ENCODE data around the gene MMP14. TPM values are rescaled to one million over a fixed set of nuclear protein-coding genes. Genes with fewer than 3 reads are reported as not detected.

The MMP14 gene
- total and polyA plus RNA-seq, 2 of the 8 experiments (the other 6 are each of a cell fraction or from before 2014, with no cell fraction given) = 58.2 to 86.8 TPM

DNA sequence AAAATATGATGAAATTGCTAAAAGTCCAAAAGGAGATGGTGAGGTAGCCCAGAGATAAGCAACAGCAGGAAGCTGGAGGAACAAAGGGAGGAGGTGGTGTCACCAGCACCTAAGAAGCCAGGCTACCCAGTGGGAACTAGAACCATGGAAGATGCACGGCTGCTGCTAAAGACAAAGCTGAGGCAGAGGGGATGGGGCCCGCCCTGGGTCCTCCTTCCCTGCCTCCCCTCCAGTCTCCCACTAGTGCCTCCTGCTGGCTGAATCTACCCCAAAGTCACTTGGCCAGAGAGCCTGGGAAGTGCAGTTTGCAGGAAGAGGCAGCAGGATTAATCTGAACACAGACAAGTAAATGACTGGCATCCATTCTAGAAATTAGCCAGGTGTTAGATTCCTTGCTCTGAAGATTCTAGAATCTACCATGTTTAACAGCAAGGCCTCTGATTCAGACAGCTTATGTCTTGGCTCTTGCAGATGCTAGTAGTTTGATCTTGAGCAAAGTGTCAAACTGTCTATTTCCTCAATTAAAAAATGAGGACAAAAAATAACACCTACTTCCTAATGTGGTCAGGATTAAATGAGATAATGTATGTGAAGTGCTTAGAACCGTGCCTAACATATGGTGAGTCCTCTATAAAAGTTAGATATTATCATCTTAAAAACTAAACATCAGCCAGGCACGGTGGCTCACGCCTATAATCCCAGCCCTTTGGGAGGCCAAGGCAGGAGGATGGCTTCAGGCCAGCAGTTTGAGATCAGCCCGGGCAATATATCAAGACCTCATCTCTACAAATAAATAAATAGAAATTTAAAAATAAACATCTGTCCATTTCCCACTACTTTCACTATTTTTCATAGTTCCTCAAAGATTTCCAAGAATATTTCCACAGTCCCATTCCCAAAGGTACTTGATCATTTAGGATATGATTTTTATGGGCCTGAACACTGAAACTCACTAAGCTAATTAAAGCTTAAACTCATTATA lies 29.3 kb downstream of the MMP14 start:
- H3K4ac ChIP-seq (replicated peaks; ENCODE audit: insufficient read length, low read depth, low read length) = no peak overlapping the region
- 72% methylated on average over 6 of the region's 6 CpGs; no CpG with 5 or more reads in 1 of the 2 experiments for WGBS, 2 experiments (ENCODE audit: extremely low coverage in 1 of 2, insufficient coverage in 1 of 2, insufficient read length in 1 of 2, insufficient replicate concordance in 2 of 2, low coverage in 1 of 2, low lambda C conversion rate in 2 of 2, missing lambda C conversion rate in 1 of 2)
- CTCF ChIA-PET (ENCODE audit: partially characterized antibody) = interaction anchor here (0.6 to 56.0 kb wide), 18 partner anchors 8 to 1895 kb away, joined by 3 to 1562 read pairs (median 3); partner anchors contain the start of genes MMP14, MRPL52 and SLC7A7
- H4K20me1 ChIP-seq (replicated peaks in 1 of 2; ENCODE audit: control insufficient read depth in 1 of 2, insufficient read depth in 2 of 2, low read length in 2 of 2) = no peaks in the 10 kb centered on the region
- no peak overlapping the region for H3K9ac ChIP-seq (replicated peaks in 1 of 4; ENCODE audit: extremely low read depth in 1 of 4, low read depth in 3 of 4, low read length in 3 of 4)
- no peak overlapping the region for H2BK120ac ChIP-seq (replicated peaks; ENCODE audit: low read depth, low read length)
- H3K27me3 ChIP-seq (replicated peaks in 1 of 4; ENCODE audit: control insufficient read depth in 3 of 4, extremely low read depth in 1 of 4, insufficient read depth in 3 of 4, low read length in 3 of 4) = no peaks in the 10 kb centered on the region
- H3K14ac ChIP-seq (ENCODE audit: insufficient read length) = no peak overlapping the region
- no peak overlapping the region for H3K56ac ChIP-seq (replicated peaks; ENCODE audit: insufficient read length, low read depth, low read length)
- H4K91ac ChIP-seq (replicated peaks; ENCODE audit: insufficient read length, low read length) = no peak overlapping the region
- H3K18ac ChIP-seq (ENCODE audit: extremely low read depth, low read length) = no peak overlapping the region
- 0 out of 4 replicates have a peak, but pooled peaks of 1 of the 2 experiments have one; percentile 41 for TF ChIP-seq HDAC2 (IDR thresholded peaks at IDR 0.05; ENCODE audit: borderline replicate concordance in 1 of 2, low read depth in 2 of 2, low read length in 2 of 2)
- TF ChIP-seq TBP (IDR thresholded peaks at IDR 0.05; ENCODE audit: low read depth, low read length) = no peak
- no peak for TF ChIP-seq POLR2AphosphoS5 (IDR thresholded peaks at IDR 0.05; ENCODE audit: low read depth, low read length)
- TF ChIP-seq KDM1A (IDR thresholded peaks at IDR 0.05; ENCODE audit: borderline replicate concordance, low read length) = no peak
- no peak for TF ChIP-seq BRCA1 (IDR thresholded peaks at IDR 0.05; ENCODE audit: low read depth, low read length)
- TF ChIP-seq, protein P1, sequence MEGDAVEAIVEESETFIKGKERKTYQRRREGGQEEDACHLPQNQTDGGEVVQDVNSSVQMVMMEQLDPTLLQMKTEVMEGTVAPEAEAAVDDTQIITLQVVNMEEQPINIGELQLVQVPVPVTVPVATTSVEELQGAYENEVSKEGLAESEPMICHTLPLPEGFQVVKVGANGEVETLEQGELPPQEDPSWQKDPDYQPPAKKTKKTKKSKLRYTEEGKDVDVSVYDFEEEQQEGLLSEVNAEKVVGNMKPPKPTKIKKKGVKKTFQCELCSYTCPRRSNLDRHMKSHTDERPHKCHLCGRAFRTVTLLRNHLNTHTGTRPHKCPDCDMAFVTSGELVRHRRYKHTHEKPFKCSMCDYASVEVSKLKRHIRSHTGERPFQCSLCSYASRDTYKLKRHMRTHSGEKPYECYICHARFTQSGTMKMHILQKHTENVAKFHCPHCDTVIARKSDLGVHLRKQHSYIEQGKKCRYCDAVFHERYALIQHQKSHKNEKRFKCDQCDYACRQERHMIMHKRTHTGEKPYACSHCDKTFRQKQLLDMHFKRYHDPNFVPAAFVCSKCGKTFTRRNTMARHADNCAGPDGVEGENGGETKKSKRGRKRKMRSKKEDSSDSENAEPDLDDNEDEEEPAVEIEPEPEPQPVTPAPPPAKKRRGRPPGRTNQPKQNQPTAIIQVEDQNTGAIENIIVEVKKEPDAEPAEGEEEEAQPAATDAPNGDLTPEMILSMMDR (IDR thresholded peaks at IDR 0.05; ENCODE audit: control extremely low read depth in 1 of 3, insufficient read depth in 1 of 3, low read depth in 1 of 3, low read length in 3 of 3) = peak; percentile 76 to 85 (median 77)
- TF ChIP-seq RAD21 (IDR thresholded peaks at IDR 0.05 in 1 of 2, conservative IDR thresholded peaks at IDR 0.05 in 1 of 2; ENCODE audit: low read depth in 2 of 2, low read length in 2 of 2) = peak; percentile 45 to 62
- no peak for TF ChIP-seq SP4 (IDR thresholded peaks at IDR 0.05; ENCODE audit: low read length)
- H3K4me2 ChIP-seq (ENCODE audit: insufficient read depth in 1 of 2, low read depth in 2 of 2, low read length in 2 of 2) = no peak overlapping the region
- no peaks in the 10 kb centered on the region for H3K23me2 ChIP-seq (ENCODE audit: low read depth, low read length)
- no peak overlapping the region for H3K23ac ChIP-seq (ENCODE audit: insufficient read length)
- no peak overlapping the region for H4K5ac ChIP-seq (ENCODE audit: insufficient read length, low read depth, low read length)
- peak in 1 of 2 experiments; percentile 87 for DNase-seq (ENCODE audit: low read depth in 1 of 2, low spot score in 2 of 2)
- no peak overlapping the region for H2BK15ac ChIP-seq (ENCODE audit: low read length)
- no peaks in the 10 kb centered on the region for H3K36me3 ChIP-seq (ENCODE audit: control insufficient read depth in 2 of 4, insufficient read depth in 4 of 4, low read length in 3 of 4)
- H3K27ac ChIP-seq (ENCODE audit: low read depth, low read length) = no peak overlapping the region
- H2BK12ac ChIP-seq (ENCODE audit: low read depth, low read length) = no peak overlapping the region
- H2AFZ ChIP-seq (ENCODE audit: low read length) = no peak overlapping the region
- peaks cover 0 to 6% (median 2%) of the 10 kb centered on the region in 4 experiments; a peak in 3 of 7 replicates for H3K4me1 ChIP-seq (replicated peaks in 1 of 4; ENCODE audit: control insufficient read depth in 3 of 4, insufficient read depth in 4 of 4, low read length in 3 of 4)
- no peaks in the 10 kb centered on the region for H3K79me2 ChIP-seq (ENCODE audit: control insufficient read depth in 1 of 2, insufficient read depth in 2 of 2, low read length in 2 of 2)
- POLR2A ChIA-PET (ENCODE audit: partially characterized antibody) = interaction anchor here (0.7 to 1.5 kb wide), 9 partner anchors 13 to 456 kb away, joined by 3 to 6 read pairs (median 4); partner anchors contain the start of gene OXA1L
- H3K9me3 ChIP-seq (ENCODE audit: insufficient read depth in 2 of 2, low read depth in 1 of 2, low read length in 1 of 2) = no peaks in the 10 kb centered on the region
- no peak overlapping the region for H2BK20ac ChIP-seq (ENCODE audit: low read length)
- FAIRE-seq = no peak
- H2BK5ac ChIP-seq (ENCODE audit: low read depth, low read length) = no peak overlapping the region
- no peak overlapping the region for H3K4me3 ChIP-seq (ENCODE audit: extremely low read depth in 1 of 4, insufficient read depth in 2 of 4, low read depth in 3 of 4, low read length in 4 of 4)
- H3K79me1 ChIP-seq (ENCODE audit: low read depth, low read length) = no peaks in the 10 kb centered on the region
- H4K8ac ChIP-seq (ENCODE audit: extremely low read depth, insufficient read depth, low read length) = peak overlapping the region; percentile 75; the same call in 1 of the 2 replicates
- H2AK5ac ChIP-seq (ENCODE audit: low read depth, low read length) = no peak overlapping the region

All from H1 (cell line).